HG02642 (cell line): ENCODE results near the gene CERS5.

ENCODE experiments used
- ATAC-seq: cut with Tn5 transposase; IDR thresholded peaks from one replicate; pipeline ENCODE4 v1.9.1; 2021; ENCODE audit warnings: mild to moderate bottlenecking; ENCODE audit not compliant: unreplicated experiment, poor library complexity

CERS5 gene

GRCh38 chr12:50147281-50147680 is 19.9 kb downstream of the CERS5 start:
- no peak for ATAC-seq

GRCh38 chr12:50145439-50145838 is 21.7 kb downstream of the CERS5 start:
- ATAC-seq: no peak

GRCh38 chr12:50142993-50143392 is 24.2 kb downstream of the CERS5 start:
- ATAC-seq: no peak

GRCh38 chr12:50132505-50133135 is 34.5 kb downstream of the CERS5 start:
- ATAC-seq: no peak

- no peak for ATAC-seq
Measured at GRCh38 chr12:50129290-50129689, 37.9 kb downstream of the CERS5 start.

GRCh38 chr12:50127546-50127945 is 39.6 kb downstream of the CERS5 start:
- no peak for ATAC-seq

- no peak for ATAC-seq
Measured at GRCh38 chr12:50123203-50123602, 44.0 kb downstream of the CERS5 start.

GRCh38 chr12:50121641-50122040 is 45.5 kb downstream of the CERS5 start:
- ATAC-seq: no peak

- ATAC-seq: no peak
Measured at GRCh38 chr12:50120953-50121352, 46.2 kb downstream of the CERS5 start.

GRCh38 chr12:50120521-50120920 is 46.6 kb downstream of the CERS5 start:
- ATAC-seq: no peak

- no peak for ATAC-seq
Measured at GRCh38 chr12:50119387-50119786, 47.8 kb downstream of the CERS5 start.

GRCh38 chr12:50117057-50117622 is 50.0 kb downstream of the CERS5 start:
- ATAC-seq: no peak

GRCh38 chr12:50112456-50113218 is 54.5 kb downstream of the CERS5 start:
- ATAC-seq: no peak

GRCh38 chr12:50111693-50112455 is 55.3 kb downstream of the CERS5 start, which contains the start of gene COX14:
Gene COX14 (plus strand): TSS chr12:50112236. CDS start chr12:50120044, 7,808 bp downstream.
- peak; percentile 84 for ATAC-seq

- peak; percentile 2 for ATAC-seq
Measured at GRCh38 chr12:50111395-50111692, 55.8 kb downstream of the CERS5 start.

GRCh38 chr12:50110762-50111351 is 56.3 kb downstream of the CERS5 start:
- no peak for ATAC-seq

- ATAC-seq: no peak
Measured at GRCh38 chr12:50110127-50110761, 56.9 kb downstream of the CERS5 start.

GRCh38 chr12:50109319-50109718 is 57.9 kb downstream of the CERS5 start:
- ATAC-seq: no peak

- no peak for ATAC-seq
Measured at GRCh38 chr12:50107416-50108268, 59.5 kb downstream of the CERS5 start.
